Activated naive CD4-positive, alpha-beta T cell treated with anti-CD3 and anti-CD28 coated beads for 36 hours (primary cell): ENCODE measurements around the gene TEC. TPM values are rescaled to one million over a fixed set of nuclear protein-coding genes. Genes with fewer than 3 reads are reported as not detected.

Source experiments
- CTCF ChIA-PET: fragments of 350-600 bp; sonication (Branson Sonifier 250); formaldehyde crosslinking; loops from one replicate; lab custom pipeline; 2021; ENCODE audit warnings: antibody characterized with exemption; lab: Charles Lee
- DNase-seq: peaks from one replicate; pipeline ENCODE4 v3.0.0-alpha.2; 2020
- H3K27ac Mint-ChIP-seq: one replicate; pipeline ENCODE4 v1.8.0; 2021; ENCODE audit warnings: mild to moderate bottlenecking, mixed read lengths
- H3K27me3 Mint-ChIP-seq: one replicate; pipeline ENCODE4 v1.8.0; 2021; ENCODE audit warnings: low read depth, mixed read lengths
- H3K36me3 Mint-ChIP-seq: one replicate; pipeline ENCODE4 v1.8.0; 2021; ENCODE audit warnings: low read depth, mixed read lengths
- H3K4me1 Mint-ChIP-seq: one replicate; pipeline ENCODE4 v1.8.0; 2021; ENCODE audit warnings: low read depth, mixed read lengths
- H3K4me3 Mint-ChIP-seq: one replicate; pipeline ENCODE4 v1.8.0; 2021; ENCODE audit warnings: mild to moderate bottlenecking, moderate library complexity, mixed read lengths
- H3K9me3 Mint-ChIP-seq: one replicate; pipeline ENCODE4 v1.8.0; 2021; ENCODE audit warnings: mixed read lengths
- intact Hi-C: fragments of 100-400 bp; cut with micrococcal nuclease; formaldehyde crosslinking; loops from one replicate; pipeline ENCODE4 v1.15.1; 2023
- total RNA-seq, 2 experiments: library from RNA; stranded (reverse); gene quantifications; one replicate each; pipeline ENCODE4 v1.2.3, GENCODE V29; 2021

TEC gene
- total RNA-seq, 2 experiments from 2014 or later = 3.4 to 3.7 TPM

GRCh38 chr4:48250980-48251379, 18.7 kb downstream of the TEC start:
- Mint-ChIP-seq H3K4me1 (peaks cover 3% of the 10 kb centered on the region), H3K27me3 (no peaks in the 10 kb centered on the region), H3K36me3 (no peaks in the 10 kb centered on the region), H3K4me3 (no peak overlapping the region), H3K27ac (no peak overlapping the region), H3K9me3 (no peaks in the 10 kb centered on the region)
- CTCF ChIA-PET = interaction anchor here (1.1 kb wide), 1 partner anchor 24 kb away, joined by 4 read pairs; no protein-coding TSS in a partner anchor
- no peak for DNase-seq
- intact Hi-C loops = no loop called here

- no peak for DNase-seq
- H3K27me3 Mint-ChIP-seq = no peaks in the 10 kb centered on the region
- CTCF ChIA-PET = no interaction called here
- no peaks in the 10 kb centered on the region for H3K36me3 Mint-ChIP-seq
- no peaks in the 10 kb centered on the region for H3K9me3 Mint-ChIP-seq
- intact Hi-C loops = no loop called here
- H3K27ac Mint-ChIP-seq = no peak overlapping the region
- H3K4me1 Mint-ChIP-seq = peaks cover 3% of the 10 kb centered on the region
- H3K4me3 Mint-ChIP-seq = no peak overlapping the region
Observed at GRCh38 chr4:48250343-48250742, 19.3 kb downstream of the TEC start.

GRCh38 chr4:48249378-48249777, 20.3 kb downstream of the TEC start:
- Mint-ChIP-seq H3K9me3 (no peaks in the 10 kb centered on the region), H3K4me1 (peaks cover 3% of the 10 kb centered on the region), H3K27me3 (no peaks in the 10 kb centered on the region), H3K27ac (no peak overlapping the region), H3K4me3 (no peak overlapping the region), H3K36me3 (peaks cover 1% of the 10 kb centered on the region)
- intact Hi-C loops = loop anchor here (10.0 kb wide), 1 partner anchor 55 kb away; no protein-coding TSS in a partner anchor
- DNase-seq = no peak
- CTCF ChIA-PET = interaction anchor here (0.7 kb wide), 2 partner anchors 17 to 73 kb away, joined by 3 to 4 read pairs; no protein-coding TSS in a partner anchor

GRCh38 chr4:48248559-48248953, 21.1 kb downstream of the TEC start:
- peaks cover 3% of the 10 kb centered on the region for H3K4me1 Mint-ChIP-seq
- H3K4me3 Mint-ChIP-seq = no peak overlapping the region
- H3K9me3 Mint-ChIP-seq = no peaks in the 10 kb centered on the region
- CTCF ChIA-PET = interaction anchor here (0.7 kb wide), 2 partner anchors 16 to 72 kb away, joined by 3 to 4 read pairs; no protein-coding TSS in a partner anchor
- H3K27ac Mint-ChIP-seq = no peak overlapping the region
- H3K36me3 Mint-ChIP-seq = peaks cover 3% of the 10 kb centered on the region
- intact Hi-C loops = loop anchor here (10.0 kb wide), 1 partner anchor 56 kb away; no protein-coding TSS in a partner anchor
- no peak for DNase-seq
- H3K27me3 Mint-ChIP-seq = no peaks in the 10 kb centered on the region

GRCh38 chr4:48247878-48248558, 21.6 kb downstream of the TEC start:
- Mint-ChIP-seq H3K4me3 (no peak overlapping the region), H3K27me3 (no peaks in the 10 kb centered on the region), H3K36me3 (peaks cover 3% of the 10 kb centered on the region), H3K9me3 (no peaks in the 10 kb centered on the region), H3K27ac (no peak overlapping the region), H3K4me1 (peaks cover 3% of the 10 kb centered on the region)
- intact Hi-C loops = loop anchor here (10.0 kb wide), 1 partner anchor 57 kb away; no protein-coding TSS in a partner anchor
- DNase-seq = no peak
- CTCF ChIA-PET = no interaction called here

- CTCF ChIA-PET = no interaction called here
- H3K4me3 Mint-ChIP-seq = no peak overlapping the region
- H3K27ac Mint-ChIP-seq = no peak overlapping the region
- intact Hi-C loops = loop anchor here (10.0 kb wide), 1 partner anchor 57 kb away; no protein-coding TSS in a partner anchor
- no peaks in the 10 kb centered on the region for H3K27me3 Mint-ChIP-seq
- DNase-seq = no peak
- H3K36me3 Mint-ChIP-seq = peaks cover 3% of the 10 kb centered on the region
- H3K4me1 Mint-ChIP-seq = peaks cover 3% of the 10 kb centered on the region
- no peaks in the 10 kb centered on the region for H3K9me3 Mint-ChIP-seq
Observed at GRCh38 chr4:48247142-48247877, 22.3 kb downstream of the TEC start.

GRCh38 chr4:48244665-48245064, 25.0 kb downstream of the TEC start:
- H3K4me1 Mint-ChIP-seq = peaks cover 3% of the 10 kb centered on the region
- H3K27me3 Mint-ChIP-seq = no peaks in the 10 kb centered on the region
- CTCF ChIA-PET = no interaction called here
- H3K4me3 Mint-ChIP-seq = no peak overlapping the region
- intact Hi-C loops = loop anchor here (10.0 kb wide), 1 partner anchor 60 kb away; no protein-coding TSS in a partner anchor
- H3K36me3 Mint-ChIP-seq = peaks cover 3% of the 10 kb centered on the region
- H3K27ac Mint-ChIP-seq = no peak overlapping the region
- H3K9me3 Mint-ChIP-seq = no peaks in the 10 kb centered on the region
- no peak for DNase-seq

- Mint-ChIP-seq H3K4me1 (peaks cover 3% of the 10 kb centered on the region), H3K4me3 (no peak overlapping the region), H3K36me3 (peaks cover 3% of the 10 kb centered on the region), H3K9me3 (no peaks in the 10 kb centered on the region), H3K27me3 (no peaks in the 10 kb centered on the region), H3K27ac (no peak overlapping the region)
- intact Hi-C loops = loop anchor here (10.0 kb wide), 1 partner anchor 61 kb away; no protein-coding TSS in a partner anchor
- CTCF ChIA-PET = no interaction called here
- DNase-seq = no peak
Observed at GRCh38 chr4:48243887-48244286, 25.8 kb downstream of the TEC start.

GRCh38 chr4:48243429-48243828, 26.2 kb downstream of the TEC start:
- no peak for DNase-seq
- Mint-ChIP-seq H3K4me3 (no peak overlapping the region), H3K27me3 (no peaks in the 10 kb centered on the region), H3K27ac (no peak overlapping the region), H3K9me3 (no peaks in the 10 kb centered on the region), H3K4me1 (peaks cover 3% of the 10 kb centered on the region), H3K36me3 (peaks cover 3% of the 10 kb centered on the region)
- intact Hi-C loops = loop anchor here (10.0 kb wide), 1 partner anchor 61 kb away; no protein-coding TSS in a partner anchor
- CTCF ChIA-PET = no interaction called here

- Mint-ChIP-seq H3K4me1 (peaks cover 3% of the 10 kb centered on the region), H3K27ac (no peak overlapping the region), H3K36me3 (peaks cover 3% of the 10 kb centered on the region), H3K9me3 (no peaks in the 10 kb centered on the region), H3K27me3 (no peaks in the 10 kb centered on the region), H3K4me3 (no peak overlapping the region)
- CTCF ChIA-PET = no interaction called here
- no peak for DNase-seq
- intact Hi-C loops = loop anchor here (10.0 kb wide), 1 partner anchor 62 kb away; no protein-coding TSS in a partner anchor
Observed at GRCh38 chr4:48242511-48243195, 27.0 kb downstream of the TEC start.

- Mint-ChIP-seq H3K9me3 (no peaks in the 10 kb centered on the region), H3K36me3 (peaks cover 3% of the 10 kb centered on the region), H3K4me3 (no peak overlapping the region), H3K27ac (no peak overlapping the region), H3K27me3 (no peaks in the 10 kb centered on the region), H3K4me1 (no peaks in the 10 kb centered on the region)
- no peak for DNase-seq
- CTCF ChIA-PET = no interaction called here
- intact Hi-C loops = loop anchor here (10.0 kb wide), 1 partner anchor 63 kb away; no protein-coding TSS in a partner anchor
Observed at GRCh38 chr4:48241731-48242130, 27.9 kb downstream of the TEC start.
